Stimulated activated CD8-positive, alpha-beta memory T cell treated with anti-CD3 and anti-CD28 coated beads, Interleukin-4, amount 100 ng/mL, for 48 hours (primary cell): ENCODE data around the gene GAGE12E.
"Not testable (repeated sequence)": the region's sequence is repeated elsewhere in the genome, so short reads cannot be mapped to it uniquely, and the experiment has no call there.

Experiments
- DNase-seq: peaks from one replicate; pipeline ENCODE4 v3.0.0-alpha.2; 2020

GAGE12E gene

GRCh38 chrX:49550989-49551388 lies at the start of gene GAGE12E:
TSS of gene GAGE12E (plus strand) at chrX:49551289. CDS start at chrX:49552444, 1,155 bp downstream.
- not testable (repeated sequence) for DNase-seq

- DNase-seq, result not testable (repeated sequence)
Measured at GRCh38 chrX:49531877-49532276, 19.2 kb upstream of the GAGE12E start, which contains the start of gene GAGE12C. TSS of gene GAGE12C (plus strand) at chrX:49532177. CDS start at chrX:49533332, 1,155 bp downstream.

GRCh38 chrX:49541433-49541832 lies 9.7 kb upstream of the GAGE12E start, which contains the start of gene GAGE12D:
TSS of gene GAGE12D (plus strand) at chrX:49541733. CDS start at chrX:49542888, 1,155 bp downstream.
- not testable (repeated sequence) for DNase-seq

GRCh38 chrX:49560542-49560941 lies 9.5 kb downstream of the GAGE12E start, which contains the start of gene GAGE12F:
TSS of gene GAGE12F (plus strand) at chrX:49560842. CDS start at chrX:49561997, 1,155 bp downstream.
- not testable (repeated sequence) for DNase-seq

- DNase-seq, result not testable (repeated sequence)
Measured at GRCh38 chrX:49568728-49569127, 17.6 kb downstream of the GAGE12E start.

GRCh38 chrX:49569152-49569551 lies 18.1 kb downstream of the GAGE12E start:
- not testable (repeated sequence) for DNase-seq

- DNase-seq, result not testable (repeated sequence)
Measured at GRCh38 chrX:49570100-49570499, 19.0 kb downstream of the GAGE12E start, which contains the start of gene GAGE12G. TSS of gene GAGE12G (plus strand) at chrX:49570400. CDS start at chrX:49571555, 1,155 bp downstream.

GRCh38 chrX:49579649-49580048 lies 28.6 kb downstream of the GAGE12E start, which contains the start of gene GAGE12H:
TSS of gene GAGE12H (plus strand) at chrX:49579949. CDS start at chrX:49581104, 1,155 bp downstream.
- not testable (repeated sequence) for DNase-seq

- not testable (repeated sequence) for DNase-seq
Measured at GRCh38 chrX:49589196-49589595, 38.1 kb downstream of the GAGE12E start, which contains the start of gene GAGE2A. TSS of gene GAGE2A (plus strand) at chrX:49589496. CDS start at chrX:49590651, 1,155 bp downstream.

- peak; percentile 22 for DNase-seq
Measured at GRCh38 chrX:49589769-49590478, 38.8 kb downstream of the GAGE12E start.

GRCh38 chrX:49590488-49590887 lies 39.4 kb downstream of the GAGE12E start:
- DNase-seq, result not testable (repeated sequence)

- DNase-seq, result not testable (repeated sequence)
Measured at GRCh38 chrX:49598720-49599119, 47.6 kb downstream of the GAGE12E start, which contains the start of gene GAGE1. TSS of gene GAGE1 (plus strand) at chrX:49599020. CDS start at chrX:49600175, 1,155 bp downstream.
